K562 (cell line): ENCODE data around the gene ZCCHC24. TPM values are rescaled to one million over a fixed set of nuclear protein-coding genes. Genes with fewer than 3 reads are reported as not detected.

Experiments used
- E4F1 ChIP-seq: fragments of 250-450 bp; sonication (Bioruptor Pico); IDR thresholded peaks from 2 replicates; pipeline ENCODE4 v1.5.0; 2021; ENCODE audit warnings: mild to moderate bottlenecking, borderline replicate concordance
- KAT7 ChIP-seq: sonication (generic); formaldehyde crosslinking; IDR thresholded peaks from 2 replicates; pipeline ENCODE4 v1.8.0; 2022; ENCODE audit warnings: missing genetic modification reagents, mild to moderate bottlenecking, borderline replicate concordance
- KHSRP ChIP-seq: fragments of 450-650 bp; IDR thresholded peaks from 2 replicates; pipeline ENCODE4 v1.6.1; 2017
- SMARCE1 ChIP-seq: fragments of 450-650 bp; IDR thresholded peaks from 2 replicates; pipeline ENCODE4 v1.7.1; 2016; ENCODE audit warnings: mild to moderate bottlenecking
- SMC3 ChIP-seq: conservative IDR thresholded peaks from 2 replicates; pipeline ENCODE4 v1.6.1; 2011; ENCODE audit warnings: low read depth, low read length, improper control_type of control experiment; ENCODE audit not compliant: insufficient read depth
- ZHX1 ChIP-seq: fragments of 150-350 bp; conservative IDR thresholded peaks from 2 replicates; pipeline ENCODE4 v1.6.1; 2014; ENCODE audit warnings: low read length
- ZNF212 ChIP-seq: fragments of 450-650 bp; formaldehyde crosslinking; IDR thresholded peaks from 2 replicates; pipeline ENCODE4 v1.4.0; 2020; ENCODE audit warnings: mild to moderate bottlenecking
- ZNF318 ChIP-seq, 2 experiments: fragments of 450-650 bp; IDR thresholded peaks; 2 replicates each; pipeline ENCODE4 v1.6.1; 2016; ENCODE audit warnings: mild to moderate bottlenecking in 2 of 2, borderline replicate concordance in 1 of 2, low read depth in 1 of 2, moderate library complexity in 1 of 2
- polyA plus RNA-seq, 8 experiments: library from polyadenylated mRNA; depleted of rRNA in 4 of 8; stranded (reverse) in 5 of 8; unstranded in 3 of 8; fragments of >200 nt; fragmentation: Nextera tagmentation in 2 of 8; fragmentation: Illumina TruSeq in 1 of 8; extraction: Ambion mirVana in 2 of 8; extraction: Trizol in 1 of 8; gene quantifications; 2 replicates each; pipeline versions ENCODE4 v1.2.1 to v1.2.3, GENCODE V29; 2011 to 2014; ENCODE audit warnings: inconsistent platforms in 1 of 8, missing spikeins in 1 of 8
- total RNA-seq, 7 experiments: library from RNA; depleted of rRNA in 6 of 7; stranded (reverse); fragments of >200 nt in 6 of 7; fragmentation: Illumina TruSeq in 2 of 7; extraction: Trizol in 2 of 7; gene quantifications; 2 replicates each; pipeline versions ENCODE4 v1.2.1 to v1.2.3, GENCODE V29; 2011 to 2021; ENCODE audit warnings: low replicate concordance in 1 of 7
- TF ChIP-seq, protein P1 (sequence below): fragments of 250-450 bp; sonication (Bioruptor Pico); IDR thresholded peaks from 2 replicates; pipeline ENCODE4 v1.9.0; 2021; ENCODE audit warnings: mild to moderate bottlenecking

Gene ZCCHC24
- total and polyA plus RNA-seq, 9 of the 15 experiments (the other 6 are each of a cell fraction or from before 2014, with no cell fraction given), result 0.84 to 11.0 (median 4.6) TPM

- no peak for TF ChIP-seq ZNF318 (IDR thresholded peaks at IDR 0.05; ENCODE audit: borderline replicate concordance in 1 of 2, low read depth in 1 of 2)
- peak; percentile 52; the same call in 1 of the 2 replicates for TF ChIP-seq SMC3
- no peak for TF ChIP-seq ZNF212
- peak; percentile 86; the same call in 1 of the 2 replicates for TF ChIP-seq KAT7 (CRISPR knock-in tag)
- TF ChIP-seq ZHX1, result no peak
- TF ChIP-seq, protein P1, sequence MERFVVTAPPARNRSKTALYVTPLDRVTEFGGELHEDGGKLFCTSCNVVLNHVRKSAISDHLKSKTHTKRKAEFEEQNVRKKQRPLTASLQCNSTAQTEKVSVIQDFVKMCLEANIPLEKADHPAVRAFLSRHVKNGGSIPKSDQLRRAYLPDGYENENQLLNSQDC (CRISPR knock-in tag), result no peak
- TF ChIP-seq KHSRP, result no peak
- TF ChIP-seq SMARCE1, result no peak; the same call in 1 of the 2 replicates
- no peak for TF ChIP-seq E4F1 (CRISPR knock-in tag)
Measured at GRCh38 chr10:79390551-79391229, 54.7 kb downstream of the ZCCHC24 start (continued).
